HL-60/S4 (cell line): ENCODE results near the gene SIRPD.
"Not testable (repeated sequence)": the region's sequence is repeated elsewhere in the genome, so short reads cannot be mapped to it uniquely, and the experiment has no call there.

ENCODE experiments used
- in situ Hi-C: fragments of 300-500 bp; cut with MboI; formaldehyde crosslinking; loops from 2 replicates; pipeline ENCODE4 v1.14.3; 2022; ENCODE audit warnings: low sequenced_read_pairs

Gene SIRPD

DNA sequence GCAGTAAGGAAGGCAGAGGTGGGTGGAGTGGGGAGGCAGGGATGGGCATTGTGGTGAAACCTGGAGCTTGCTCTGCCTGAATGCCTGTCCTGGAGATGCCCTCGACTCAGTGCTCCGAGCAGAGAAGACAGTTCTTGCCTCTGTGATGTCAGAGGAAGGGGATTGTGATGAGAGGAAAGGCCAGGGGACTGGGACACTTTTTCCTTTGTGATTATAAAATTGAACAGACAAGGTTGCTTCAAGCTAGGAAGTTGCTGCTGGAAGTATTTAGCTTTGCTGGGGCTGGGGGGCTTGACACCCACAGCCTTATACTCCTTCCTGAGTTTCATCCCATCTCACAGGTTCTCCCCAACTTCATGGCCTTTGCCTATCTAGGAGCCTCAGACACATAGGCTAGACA is at the start of gene SIRPD:
TSS of gene SIRPD (minus strand) at position 101 of the 400 bp plus-strand sequence. CDS start at position 49, 52 bp downstream.
- in situ Hi-C loops, result no loop called here

DNA sequence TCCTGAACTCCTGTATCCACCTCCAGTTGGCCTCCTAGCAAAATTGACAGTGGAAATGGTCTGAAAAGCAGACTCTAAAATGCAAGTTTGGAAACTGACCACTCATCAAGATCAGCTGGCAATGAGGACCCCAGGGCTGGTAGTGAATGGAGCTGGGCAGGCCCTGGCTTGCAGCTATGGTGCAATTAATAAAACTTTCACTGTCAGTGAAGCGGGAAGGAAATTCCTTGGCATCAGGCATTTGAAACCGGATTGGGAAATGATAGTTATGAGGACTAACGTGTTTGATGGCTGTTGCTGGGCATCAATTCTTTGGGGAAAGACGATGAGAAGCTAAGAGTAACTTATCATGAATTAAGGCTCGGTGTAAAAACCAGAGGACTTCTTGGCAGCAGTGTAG is 43.2 kb upstream of the SIRPD start:
- in situ Hi-C loops, result no loop called here

DNA sequence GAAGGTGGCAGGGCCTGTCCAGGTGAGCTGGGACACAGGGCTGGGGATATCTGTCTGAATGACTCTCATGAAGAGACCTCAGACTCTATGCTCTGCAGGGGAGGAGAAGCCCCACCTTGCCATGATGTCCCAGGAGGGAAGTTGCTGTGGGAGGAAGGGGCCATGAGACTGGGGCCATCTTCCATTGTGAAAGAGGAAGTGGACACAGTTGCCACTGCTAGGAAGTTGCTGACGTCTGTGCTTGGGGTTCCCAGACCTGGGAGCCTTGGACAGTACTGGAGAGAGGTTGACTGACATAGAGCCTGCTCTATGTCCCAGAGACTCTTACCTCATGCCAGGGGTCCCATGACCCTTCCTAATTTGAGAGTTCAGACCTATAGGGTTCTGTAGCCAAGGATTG is 37.8 kb upstream of the SIRPD start:
- in situ Hi-C loops, result no loop called here

DNA sequence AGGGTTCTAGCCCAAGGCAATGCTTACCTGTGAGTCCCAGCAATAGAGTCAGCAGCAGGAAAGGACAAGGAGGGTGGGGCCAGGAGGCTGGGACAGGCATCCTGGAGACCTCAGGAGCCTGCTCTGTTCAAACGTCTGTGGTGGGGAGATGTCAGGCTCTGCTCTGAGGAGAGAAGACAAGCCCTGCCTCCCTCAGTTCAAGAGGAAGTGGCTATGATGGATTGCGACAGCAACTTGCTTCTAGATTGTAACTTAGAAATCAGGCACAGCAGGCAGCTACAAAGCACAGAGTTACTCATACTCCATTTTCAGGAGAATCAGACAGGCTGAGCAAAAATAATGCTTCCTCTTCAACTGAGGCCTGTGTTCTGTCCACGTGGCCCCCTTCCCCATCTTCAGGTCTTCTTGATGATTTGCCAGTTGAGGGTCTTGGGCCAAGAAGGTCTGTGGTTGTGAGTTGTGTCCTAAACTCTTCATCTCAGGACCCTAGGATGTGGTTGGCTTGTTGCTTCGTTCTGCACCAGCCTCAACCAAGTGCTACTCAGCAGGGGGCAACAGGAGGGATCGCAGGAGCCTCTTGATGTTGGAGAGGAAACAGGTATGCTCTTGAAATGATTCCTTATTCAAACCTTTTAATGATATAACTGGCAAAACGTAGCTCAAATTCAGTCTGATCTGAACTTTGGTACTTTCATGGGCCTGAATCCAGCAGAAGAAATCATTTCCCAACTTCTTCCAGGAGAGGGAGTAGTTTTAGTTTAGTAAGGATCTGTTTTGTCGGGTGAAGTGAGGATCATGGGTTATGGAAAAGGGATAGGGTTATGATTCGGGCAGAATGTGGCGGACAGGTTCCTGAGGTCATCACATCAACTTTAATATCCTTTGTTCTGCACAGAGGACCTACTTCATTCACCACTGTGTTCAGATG is 31.3 kb upstream of the SIRPD start:
- in situ Hi-C loops, result no loop called here

DNA sequence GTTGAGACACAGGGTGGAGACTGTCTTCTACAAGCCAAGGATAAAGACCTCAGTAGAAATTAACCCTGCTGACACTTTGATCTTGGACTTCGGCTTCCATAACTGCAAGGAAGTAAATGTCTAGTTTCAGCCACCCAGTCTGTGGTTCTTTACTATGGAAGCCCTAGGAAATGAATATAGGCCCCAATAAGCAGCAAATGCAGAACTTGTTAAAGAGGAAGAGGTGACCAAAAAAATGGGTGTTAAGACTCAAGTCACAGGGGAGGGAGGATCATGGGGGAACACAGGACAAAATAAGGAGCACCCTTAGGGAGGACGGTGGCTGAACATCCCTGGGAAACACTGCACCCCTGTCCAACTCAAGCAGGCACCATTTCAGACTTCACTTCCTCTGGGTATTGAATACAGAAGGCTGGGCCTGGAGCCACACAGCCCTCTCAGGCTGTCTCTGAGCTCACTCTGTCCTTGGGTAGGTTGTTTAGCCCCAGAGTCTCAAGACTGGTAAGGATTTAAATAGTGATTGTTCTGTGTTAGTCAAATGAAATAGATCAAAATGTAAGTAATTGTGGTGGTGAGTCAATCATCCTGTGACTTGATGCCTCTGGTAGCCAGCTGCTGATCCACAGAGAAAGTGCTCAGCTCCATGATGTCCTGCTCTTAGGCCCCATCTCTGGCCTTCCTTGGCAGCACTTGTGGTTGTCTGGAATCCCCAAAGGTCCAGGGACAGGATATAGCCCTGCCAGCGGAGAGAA is 30.5 kb upstream of the SIRPD start:
- in situ Hi-C loops, result no loop called here

DNA sequence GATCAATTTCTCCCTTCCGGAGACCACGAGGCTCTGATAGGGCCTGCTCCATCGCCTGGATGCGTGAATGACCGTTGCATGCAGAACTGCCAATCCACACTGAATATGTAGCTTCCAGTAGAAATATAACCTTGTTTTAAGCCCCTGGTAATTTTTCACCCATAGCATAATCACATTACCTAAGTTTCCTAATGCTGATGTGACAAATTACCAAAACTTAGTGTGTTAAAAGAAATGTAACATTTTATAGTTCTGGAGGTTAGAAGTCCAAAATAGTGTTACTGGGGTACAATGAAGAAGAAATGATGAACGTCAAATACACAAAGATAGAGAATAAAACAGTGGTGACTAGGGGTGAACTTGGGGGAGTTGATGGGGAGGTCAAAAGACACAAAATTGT is 22.0 kb upstream of the SIRPD start:
- in situ Hi-C loops, result no loop called here

DNA sequence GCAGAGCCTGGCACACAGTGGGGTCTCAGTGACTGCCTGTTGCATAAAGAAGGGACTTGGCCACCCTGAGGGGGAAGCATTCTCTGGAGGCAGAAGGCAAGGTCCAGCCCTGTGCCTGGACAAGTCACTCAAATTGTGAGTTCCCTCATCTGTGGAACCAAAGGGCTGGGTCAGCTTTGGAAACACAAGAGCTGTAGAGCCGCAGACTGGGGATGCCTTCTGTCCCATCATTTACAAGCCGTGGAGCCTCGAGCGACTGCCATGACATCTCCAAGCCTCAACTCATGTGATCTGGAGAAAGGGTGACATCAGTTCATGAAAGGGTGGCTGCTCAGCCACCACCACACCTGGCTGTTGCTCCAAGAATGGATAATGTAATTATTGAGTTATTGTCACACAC is 20.4 kb upstream of the SIRPD start:
- in situ Hi-C loops, result no loop called here

DNA sequence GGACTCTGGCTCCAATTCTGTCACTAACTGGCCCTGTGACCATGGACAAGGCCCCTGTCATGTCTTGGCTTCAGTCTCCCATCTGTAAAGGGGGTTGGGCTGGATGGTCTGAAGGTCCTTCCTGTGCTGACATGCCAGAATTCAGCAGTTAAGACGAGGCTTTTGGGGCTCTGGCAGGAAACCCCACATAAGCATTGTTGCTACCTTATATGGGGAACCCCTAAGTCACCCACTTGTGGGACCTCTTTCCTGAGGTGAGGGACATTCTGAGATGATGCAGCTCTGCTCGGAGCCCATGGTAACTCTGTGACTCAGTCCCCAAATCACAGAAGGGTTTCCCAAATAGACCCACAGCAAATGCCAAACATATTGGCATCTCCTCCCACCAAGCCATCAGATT is 19.8 kb upstream of the SIRPD start:
- in situ Hi-C loops, result not testable (repeated sequence)

DNA sequence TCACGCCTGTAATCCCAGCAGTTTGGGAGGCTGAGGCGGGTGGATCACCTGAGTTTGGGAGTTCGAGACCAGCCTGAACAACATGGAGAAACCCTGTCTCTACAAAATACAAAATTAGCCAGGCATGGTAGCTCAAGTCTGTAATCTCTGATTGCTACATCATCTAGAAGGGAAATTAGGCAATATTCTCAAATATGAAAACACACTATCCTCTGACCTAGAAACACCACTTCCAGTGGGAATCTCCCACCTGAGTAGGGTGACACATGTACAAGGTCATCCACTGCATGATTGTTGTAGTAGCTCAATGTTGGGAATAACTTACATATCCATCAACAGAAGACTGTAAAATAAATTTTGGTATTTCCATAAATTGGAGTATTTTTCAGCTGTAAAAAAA is 19.1 kb upstream of the SIRPD start:
- in situ Hi-C loops, result no loop called here

DNA sequence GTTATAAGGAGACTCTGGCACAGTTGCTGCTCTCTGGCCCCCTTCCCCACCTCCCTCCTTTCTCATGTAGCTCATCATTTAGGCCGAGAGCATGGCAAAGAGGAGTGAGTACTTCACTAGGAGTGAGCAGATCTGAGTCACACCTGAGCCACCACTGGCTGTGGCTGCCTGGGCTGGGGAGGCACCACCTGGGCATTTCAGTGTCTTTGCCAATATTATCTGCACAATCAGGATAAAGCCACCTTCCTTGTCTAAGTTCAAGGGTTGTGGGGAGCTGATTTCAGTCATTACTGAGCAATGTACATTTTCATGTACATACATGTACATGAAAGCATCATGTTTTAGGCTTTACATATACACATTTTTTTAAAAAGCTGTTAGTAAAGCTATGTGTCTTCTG is 18.5 kb upstream of the SIRPD start:
- in situ Hi-C loops, result not testable (repeated sequence)

DNA sequence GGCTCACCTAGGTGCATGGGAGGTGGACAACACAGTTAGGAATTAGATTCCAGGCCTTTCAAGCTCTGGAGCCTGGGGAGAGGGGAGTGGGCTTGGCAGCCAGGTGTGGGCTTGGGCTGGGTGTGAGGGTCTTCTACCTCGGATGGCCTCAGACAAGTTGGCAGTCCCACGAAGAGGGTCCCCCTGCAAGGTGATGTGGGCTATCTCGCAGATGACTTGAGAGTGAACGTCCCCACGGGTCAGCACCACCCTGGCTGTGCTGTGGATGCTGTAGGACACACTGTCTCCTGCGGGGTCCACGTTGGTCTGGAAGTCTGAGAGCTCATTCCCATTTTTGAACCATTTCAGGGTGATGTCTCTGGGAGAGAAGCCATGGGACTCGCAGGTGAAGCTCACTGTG is 14.1 kb upstream of the SIRPD start:
- in situ Hi-C loops, result not testable (repeated sequence)

DNA sequence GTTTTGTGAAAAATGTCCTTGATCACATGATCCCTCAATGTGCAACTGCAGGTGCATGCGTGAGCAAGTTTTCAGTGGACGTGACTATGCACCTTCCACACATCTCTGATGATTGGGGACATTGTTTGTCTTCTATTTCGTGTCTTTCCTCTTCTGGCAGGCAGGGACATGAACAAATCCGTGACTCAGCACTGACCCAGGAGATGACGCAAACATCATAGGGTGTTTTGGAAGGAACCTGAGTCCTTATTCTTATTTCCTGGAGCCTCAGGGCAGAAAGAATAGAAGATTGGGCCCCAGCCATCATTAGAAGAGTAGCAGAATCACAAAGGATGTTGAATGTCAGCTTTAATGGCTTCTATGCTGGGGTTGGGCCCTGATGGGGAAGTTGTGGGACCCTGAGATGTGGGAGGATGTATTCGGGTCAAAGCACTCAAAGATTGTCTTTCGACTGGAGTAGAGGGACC is 11.9 kb upstream of the SIRPD start:
- in situ Hi-C loops, result no loop called here

DNA sequence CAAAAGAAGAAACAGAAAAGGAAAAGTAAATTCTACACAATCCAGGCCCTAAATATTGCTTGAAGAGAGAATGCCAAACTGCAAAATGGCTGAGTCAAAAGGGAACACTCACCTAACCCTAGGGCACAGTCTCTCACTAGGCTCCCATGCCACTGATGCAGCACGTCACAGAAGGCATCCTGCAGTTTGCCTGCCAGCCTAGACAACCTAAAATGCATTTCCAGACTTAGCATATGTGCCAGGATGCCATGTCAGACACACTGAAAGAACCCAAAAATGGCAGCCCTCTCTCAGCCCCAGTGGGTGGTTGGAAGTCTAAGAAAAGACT is 10.6 kb upstream of the SIRPD start:
- in situ Hi-C loops, result no loop called here

DNA sequence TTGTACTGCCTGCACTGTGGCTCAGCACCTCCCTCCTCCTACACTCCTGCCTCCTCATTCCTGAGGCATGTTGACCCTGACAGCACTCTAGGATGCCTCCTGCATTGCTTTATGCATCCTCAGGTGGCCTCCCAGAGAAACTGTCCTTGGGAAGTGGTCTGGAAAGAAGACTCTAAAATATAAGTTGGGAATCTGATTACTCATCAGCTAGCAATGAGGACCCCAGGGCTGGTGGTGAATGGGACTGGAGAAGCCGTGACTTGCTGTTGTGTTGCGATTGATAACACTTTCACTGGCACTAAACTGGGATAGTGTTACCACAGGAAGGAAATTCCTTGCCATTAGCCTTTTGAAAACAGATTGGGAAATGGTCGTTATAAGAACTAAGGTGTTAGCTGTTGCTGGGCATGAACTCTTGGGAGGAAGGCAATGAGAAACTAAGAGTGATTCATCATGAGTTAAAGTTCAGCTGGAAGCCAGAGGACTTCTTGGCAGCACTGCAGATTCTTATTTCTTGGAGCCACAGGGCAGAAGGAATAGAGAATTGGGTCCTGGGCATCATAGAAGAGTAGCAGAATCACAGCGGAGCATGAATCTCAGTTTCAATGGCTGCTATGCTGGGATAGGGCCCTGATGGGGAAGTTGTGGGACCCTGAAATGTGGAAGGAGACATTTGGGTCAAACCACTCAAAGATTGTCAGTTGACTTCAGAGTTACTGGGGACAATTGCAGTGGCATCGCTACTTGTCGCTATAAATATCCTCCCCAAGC is 10.1 kb upstream of the SIRPD start:
- in situ Hi-C loops, result no loop called here

DNA sequence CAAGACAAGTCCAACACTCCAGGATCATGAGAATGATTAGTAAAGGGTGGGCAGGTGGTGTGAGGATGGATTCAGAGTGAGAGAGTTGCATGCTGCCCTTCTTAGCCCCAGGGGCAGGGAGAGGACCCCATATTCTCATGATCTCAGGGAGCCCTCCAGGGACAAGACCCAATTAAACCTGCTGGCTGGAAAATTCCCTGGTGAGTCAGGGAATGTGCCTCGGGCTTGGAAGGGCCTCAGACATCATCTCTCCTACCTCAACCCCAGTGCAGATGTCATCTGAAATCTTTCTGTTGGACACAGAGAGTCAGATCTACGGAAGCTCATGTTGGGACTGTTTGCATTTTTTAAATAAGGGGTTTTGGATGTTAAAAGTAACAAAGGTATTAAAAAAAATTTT is 9.2 kb upstream of the SIRPD start:
- in situ Hi-C loops, result no loop called here

DNA sequence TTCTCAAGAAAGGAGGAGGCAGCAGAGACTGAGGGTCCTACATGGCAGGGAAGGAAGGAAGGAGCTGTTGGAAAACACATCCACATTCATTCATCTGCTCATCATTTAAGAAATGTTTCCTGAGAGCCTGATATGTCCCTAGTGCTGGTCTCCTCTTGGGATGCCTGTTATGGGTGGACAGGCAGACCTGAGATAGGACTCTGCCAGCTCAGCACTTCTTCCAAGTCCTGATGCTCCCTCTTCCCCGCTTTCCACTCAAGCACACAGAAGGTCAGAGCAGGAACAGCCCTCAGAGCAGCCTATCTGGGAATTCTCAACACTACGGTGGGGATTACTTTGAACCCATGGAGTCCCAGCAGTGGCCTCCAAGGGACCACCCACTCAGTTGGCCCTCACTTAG is 8.0 kb upstream of the SIRPD start:
- in situ Hi-C loops, result no loop called here

DNA sequence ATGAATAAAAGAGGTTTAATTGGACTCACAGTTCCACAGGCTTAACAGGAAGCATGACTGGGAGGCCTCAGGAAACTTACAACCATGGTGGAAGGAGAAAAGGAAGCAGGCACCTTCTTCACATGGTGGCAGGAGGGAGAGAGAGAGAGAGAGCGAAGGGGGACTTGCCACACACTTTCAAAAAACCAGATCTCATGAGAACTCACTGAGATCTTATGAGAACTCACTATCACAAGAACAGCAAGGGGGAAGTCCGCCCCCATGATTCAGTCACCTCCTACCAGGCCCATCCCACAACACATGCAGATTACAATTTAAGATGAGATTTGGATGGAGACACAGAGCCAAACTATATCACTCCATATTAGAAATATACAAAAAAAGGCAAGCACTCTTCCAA is 6.1 kb upstream of the SIRPD start:
- in situ Hi-C loops, result no loop called here

DNA sequence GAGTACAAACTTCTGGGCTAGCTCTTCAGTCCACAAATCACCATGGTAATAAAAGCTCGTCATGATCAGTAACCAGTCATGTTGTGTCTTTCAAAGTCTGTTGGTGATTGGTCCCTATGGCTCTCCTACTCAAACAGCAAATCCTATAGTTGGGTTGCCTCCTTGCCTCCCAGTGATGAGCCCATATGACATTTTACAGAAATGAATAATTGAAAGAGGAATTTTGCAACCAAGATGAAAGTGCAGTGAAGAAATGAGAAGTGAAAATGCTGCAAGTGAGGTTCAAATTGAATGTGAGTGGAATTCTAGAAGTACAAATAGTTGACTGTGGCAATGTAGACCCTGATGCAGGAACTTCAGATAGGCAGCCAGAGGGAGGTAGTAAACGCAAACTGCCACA is 5.1 kb upstream of the SIRPD start:
- in situ Hi-C loops, result no loop called here

DNA sequence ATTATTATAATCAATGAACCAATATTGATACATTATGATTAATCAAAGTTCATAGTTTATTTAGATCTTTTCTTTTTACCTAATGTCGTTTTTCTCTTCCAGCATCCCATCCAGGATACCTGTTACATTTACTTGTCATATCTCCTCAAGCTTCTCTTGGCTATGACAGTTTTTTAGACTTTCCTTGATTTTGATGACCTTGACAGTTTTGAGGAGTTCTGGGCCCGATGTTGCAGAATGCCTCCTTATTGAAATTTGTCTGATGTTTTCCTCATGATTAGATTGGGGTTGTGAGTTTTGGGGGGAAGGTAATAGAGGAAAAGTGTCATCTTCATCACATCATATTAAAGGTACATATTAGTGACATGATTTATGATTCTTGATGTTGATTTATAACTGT is 3.8 kb upstream of the SIRPD start:
- in situ Hi-C loops, result no loop called here

DNA sequence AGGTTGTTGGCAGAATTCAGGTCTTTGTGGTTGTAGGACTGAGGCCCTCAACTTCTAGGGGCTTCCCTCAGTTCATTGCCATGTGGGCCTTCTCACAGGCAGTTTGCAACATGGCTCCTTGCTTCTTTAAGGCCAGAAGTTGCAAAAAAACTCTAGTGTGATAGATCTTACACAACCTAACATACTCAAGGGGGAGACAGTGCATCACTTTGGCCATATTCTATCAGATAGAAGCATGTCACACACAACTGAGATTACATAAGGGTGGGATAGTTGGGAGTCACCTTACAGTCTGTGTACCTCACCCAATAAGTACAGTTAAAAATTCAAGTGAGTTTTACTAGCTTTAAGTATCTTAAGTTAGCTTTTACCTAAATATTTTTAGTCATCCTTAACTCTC is 1.6 kb downstream of the SIRPD start:
- in situ Hi-C loops, result no loop called here

DNA sequence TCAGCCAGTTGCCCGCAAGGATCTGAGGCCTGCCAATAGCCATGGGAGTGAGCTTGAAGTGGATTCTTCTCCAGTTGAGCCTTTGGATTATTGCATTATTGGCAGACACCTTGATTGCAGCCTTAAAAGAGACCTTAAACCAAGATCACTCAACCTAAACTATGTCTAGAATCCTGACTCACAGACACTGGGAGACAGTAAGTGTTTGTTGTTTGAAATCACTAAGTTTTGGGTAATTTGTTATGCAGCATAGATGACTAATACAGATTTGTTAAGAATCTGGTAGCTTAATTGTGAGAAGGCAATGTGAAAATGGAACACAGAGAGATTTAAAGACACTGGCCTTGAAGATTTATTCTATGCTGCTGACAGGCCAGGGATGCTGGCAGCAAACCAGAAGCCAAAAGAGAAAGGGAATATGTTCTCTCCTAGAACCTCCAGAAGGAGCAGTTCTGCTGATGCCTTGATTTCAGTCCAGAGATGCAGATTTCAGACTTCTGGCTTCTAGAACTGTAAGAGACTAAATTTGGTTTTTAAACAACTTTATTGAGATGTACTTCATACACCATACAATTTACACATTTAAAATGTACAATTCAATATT is 17.6 kb downstream of the SIRPD start:
- in situ Hi-C loops, result loop anchor here (10.0 kb wide), 1 partner anchor 195 kb away; no protein-coding TSS in a partner anchor
